ENCODE results near the gene TSC1.
A peak's percentile ranks its signal among the peaks of the same experiment; 100 is the strongest.
"Not testable (repeated sequence)": the region's sequence is repeated elsewhere in the genome, so short reads cannot be mapped to it uniquely, and the experiment has no call there.

Gene TSC1

GRCh38 chr9:132944294-132945185 is at the start of gene TSC1:
TSS of gene TSC1 (minus strand) at chr9:132944616. CDS start at chr9:132928872, 15,744 bp downstream.
- in situ Hi-C loops (cut with HindIII; ENCODE audit: low pct_ligation_motif_present, low sequenced_read_pairs) = no loop called here
- Histone ChIP-seq H3K36me3 (replicated peaks) (peaks cover 3% of the 10 kb centered on the region), H3K27me3 (replicated peaks) (no peaks in the 10 kb centered on the region), H3K27ac (peak within 1 kb of the TSS; percentile 100), H3K4me3 (ENCODE audit: low read depth, low read length) (peak within 1 kb of the TSS; percentile 95)
- peak; percentile 96 for DNase-seq
- TF ChIP-seq, protein P1, sequence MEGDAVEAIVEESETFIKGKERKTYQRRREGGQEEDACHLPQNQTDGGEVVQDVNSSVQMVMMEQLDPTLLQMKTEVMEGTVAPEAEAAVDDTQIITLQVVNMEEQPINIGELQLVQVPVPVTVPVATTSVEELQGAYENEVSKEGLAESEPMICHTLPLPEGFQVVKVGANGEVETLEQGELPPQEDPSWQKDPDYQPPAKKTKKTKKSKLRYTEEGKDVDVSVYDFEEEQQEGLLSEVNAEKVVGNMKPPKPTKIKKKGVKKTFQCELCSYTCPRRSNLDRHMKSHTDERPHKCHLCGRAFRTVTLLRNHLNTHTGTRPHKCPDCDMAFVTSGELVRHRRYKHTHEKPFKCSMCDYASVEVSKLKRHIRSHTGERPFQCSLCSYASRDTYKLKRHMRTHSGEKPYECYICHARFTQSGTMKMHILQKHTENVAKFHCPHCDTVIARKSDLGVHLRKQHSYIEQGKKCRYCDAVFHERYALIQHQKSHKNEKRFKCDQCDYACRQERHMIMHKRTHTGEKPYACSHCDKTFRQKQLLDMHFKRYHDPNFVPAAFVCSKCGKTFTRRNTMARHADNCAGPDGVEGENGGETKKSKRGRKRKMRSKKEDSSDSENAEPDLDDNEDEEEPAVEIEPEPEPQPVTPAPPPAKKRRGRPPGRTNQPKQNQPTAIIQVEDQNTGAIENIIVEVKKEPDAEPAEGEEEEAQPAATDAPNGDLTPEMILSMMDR (IDR thresholded peaks at IDR 0.05; ENCODE audit: low read depth, low read length, missing control alignments) = no peak

DNA sequence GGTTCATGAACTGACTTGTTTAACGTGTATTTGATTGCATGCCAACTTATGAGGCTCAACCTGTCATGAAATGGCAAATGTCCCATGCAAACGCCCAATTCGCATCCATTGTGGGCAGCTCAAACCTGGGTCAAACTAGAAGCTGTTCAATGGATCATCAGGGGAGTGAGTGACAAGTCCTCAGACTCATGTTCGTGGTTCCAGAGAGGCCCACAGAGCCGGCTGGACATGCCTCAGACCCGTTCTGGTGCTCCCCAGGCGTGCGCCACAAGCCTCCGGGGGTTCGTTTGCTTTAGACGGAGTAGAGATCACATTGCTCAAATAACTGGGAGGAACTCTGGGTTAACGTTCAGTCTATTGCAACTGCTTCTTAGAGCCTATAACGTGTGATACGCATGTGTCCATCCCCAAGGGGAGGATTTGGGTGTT is 49.1 kb upstream of the TSC1 start:
- TF ChIP-seq, protein P1 (IDR thresholded peaks at IDR 0.05; ENCODE audit: low read depth, low read length, missing control alignments) = no peak
- H3K27ac ChIP-seq = no peak overlapping the region
- DNase-seq = no peak
- H3K27me3 ChIP-seq (replicated peaks) = peaks cover 37% of the 10 kb centered on the region
- no peaks in the 10 kb centered on the region for H3K36me3 ChIP-seq (replicated peaks)
- no peak overlapping the region for H3K4me3 ChIP-seq (ENCODE audit: low read depth, low read length)
- in situ Hi-C loops (cut with HindIII; ENCODE audit: low pct_ligation_motif_present, low sequenced_read_pairs) = no loop called here

DNA sequence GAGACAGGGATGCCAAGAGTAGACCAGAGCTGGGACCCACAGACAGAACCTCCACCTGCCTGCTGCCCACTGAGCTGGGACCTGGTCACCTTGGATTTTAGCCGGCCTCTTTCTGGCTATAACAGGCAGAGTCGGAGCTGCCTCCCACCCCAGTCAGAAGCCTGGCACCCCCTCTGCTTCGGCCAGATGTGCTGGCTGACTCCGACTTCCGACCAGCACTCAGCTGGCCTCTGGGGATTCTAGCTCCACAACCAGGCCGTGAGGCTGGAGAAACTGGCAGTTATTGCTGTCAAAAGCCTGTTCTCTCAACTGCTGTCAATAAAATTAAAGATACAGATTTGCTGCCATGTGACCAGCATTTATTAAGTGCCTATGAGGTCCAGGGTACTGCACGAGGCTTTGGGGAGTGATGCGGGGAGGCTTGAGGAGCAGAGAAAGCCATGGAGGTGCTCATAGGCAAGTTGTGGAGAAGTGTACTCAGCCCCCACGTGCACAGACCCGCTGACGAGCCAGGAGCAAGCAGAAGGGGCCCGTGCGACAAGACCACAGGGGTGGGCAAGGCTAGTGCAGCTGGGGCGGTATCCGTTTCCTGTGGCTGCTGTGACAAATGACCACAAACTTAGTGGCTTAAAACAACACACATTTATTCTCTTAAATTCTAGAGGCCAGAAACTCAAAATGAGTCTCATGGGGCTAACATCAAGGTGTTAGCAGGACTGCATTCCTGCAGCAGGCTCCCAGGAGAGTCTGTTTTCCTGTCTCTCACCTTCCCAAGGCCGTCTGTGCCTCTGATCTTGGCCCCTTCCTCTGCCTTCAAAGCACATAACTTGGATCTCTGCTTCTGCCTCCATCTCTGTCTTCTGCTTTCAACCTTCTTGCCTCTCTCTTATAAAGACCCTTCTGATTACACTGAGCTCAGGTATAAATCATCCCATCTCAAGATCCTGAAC is 47.2 kb upstream of the TSC1 start:
- Histone ChIP-seq H3K36me3 (replicated peaks) (no peaks in the 10 kb centered on the region), H3K27me3 (replicated peaks) (peaks cover 40% of the 10 kb centered on the region), H3K4me3 (ENCODE audit: low read depth, low read length) (no peak overlapping the region), H3K27ac (no peak overlapping the region)
- in situ Hi-C loops (cut with HindIII; ENCODE audit: low pct_ligation_motif_present, low sequenced_read_pairs) = no loop called here
- TF ChIP-seq, protein P1 (IDR thresholded peaks at IDR 0.05; ENCODE audit: low read depth, low read length, missing control alignments) = no peak
- DNase-seq = no peak

- no peaks in the 10 kb centered on the region for H3K36me3 ChIP-seq (replicated peaks)
- peaks cover 45% of the 10 kb centered on the region for H3K27me3 ChIP-seq (replicated peaks)
- no peak for DNase-seq
- no peak overlapping the region for H3K27ac ChIP-seq
- in situ Hi-C loops (cut with HindIII; ENCODE audit: low pct_ligation_motif_present, low sequenced_read_pairs) = no loop called here
- TF ChIP-seq, protein P1 (IDR thresholded peaks at IDR 0.05; ENCODE audit: low read depth, low read length, missing control alignments) = no peak
- H3K4me3 ChIP-seq (ENCODE audit: low read depth, low read length) = no peak overlapping the region
Observed at GRCh38 chr9:132990781-132991180, 46.4 kb upstream of the TSC1 start.

DNA sequence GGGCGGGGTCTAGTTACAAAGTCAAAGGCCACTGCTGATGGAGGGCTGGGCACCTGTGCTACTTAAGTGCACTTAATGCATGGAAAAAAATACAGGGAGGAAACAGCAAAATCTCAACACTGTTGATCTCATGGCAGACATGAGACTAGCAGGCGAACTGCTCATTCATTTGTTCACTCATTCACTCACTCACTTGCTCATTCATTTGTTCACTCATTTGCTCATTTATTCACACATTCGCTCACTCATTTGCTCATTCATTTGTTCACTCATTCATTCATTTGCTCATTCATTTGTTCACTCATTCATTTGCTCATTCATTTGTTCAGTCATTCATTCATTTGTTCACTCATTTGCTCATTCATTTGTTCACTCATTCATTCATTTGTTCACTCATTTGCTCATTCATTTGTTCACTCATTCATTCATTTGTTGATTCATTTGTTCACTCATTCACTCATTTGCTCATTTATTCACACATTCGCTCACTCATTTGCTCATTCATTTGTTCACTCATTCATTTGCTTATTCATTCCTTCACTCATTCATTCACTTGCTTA is 45.7 kb upstream of the TSC1 start:
- DNase-seq; in situ Hi-C loops (cut with HindIII; ENCODE audit: low pct_ligation_motif_present, low sequenced_read_pairs): not testable (repeated sequence)
- H3K27me3 ChIP-seq (replicated peaks) = peaks cover 47% of the 10 kb centered on the region

More for the DNA sequence above, 45.7 kb upstream of the TSC1 start:
- not testable (repeated sequence) for H3K27ac ChIP-seq; H3K4me3 ChIP-seq (ENCODE audit: low read depth, low read length); H3K36me3 ChIP-seq (replicated peaks)
